Rectal smooth muscle tissue (tissue), 1 donor: ENCODE measurements around the gene CD247.
A peak's percentile ranks its signal among the peaks of the same experiment; 100 is the strongest.

Experiments
- H3K27ac ChIP-seq: one replicate; pipeline ENCODE4 v1.7.0; 2013; ENCODE audit warnings: low read depth, low read length, inconsistent platforms
- H3K27me3 ChIP-seq: one replicate; pipeline ENCODE4 v1.7.0; 2013; ENCODE audit warnings: low read length; ENCODE audit not compliant: control insufficient read depth, insufficient read depth
- H3K36me3 ChIP-seq: one replicate; pipeline ENCODE4 v1.7.0; 2013; ENCODE audit warnings: low read length; ENCODE audit not compliant: control insufficient read depth, insufficient read depth
- H3K4me1 ChIP-seq: one replicate; pipeline ENCODE4 v1.7.0; 2013; ENCODE audit warnings: low read length; ENCODE audit not compliant: control insufficient read depth, insufficient read depth
- H3K4me3 ChIP-seq: one replicate; pipeline ENCODE4 v1.7.0; 2013; ENCODE audit warnings: low read length
- H3K9ac ChIP-seq: one replicate; pipeline ENCODE4 v1.7.0; 2013; ENCODE audit warnings: low read length

The CD247 gene

DNA sequence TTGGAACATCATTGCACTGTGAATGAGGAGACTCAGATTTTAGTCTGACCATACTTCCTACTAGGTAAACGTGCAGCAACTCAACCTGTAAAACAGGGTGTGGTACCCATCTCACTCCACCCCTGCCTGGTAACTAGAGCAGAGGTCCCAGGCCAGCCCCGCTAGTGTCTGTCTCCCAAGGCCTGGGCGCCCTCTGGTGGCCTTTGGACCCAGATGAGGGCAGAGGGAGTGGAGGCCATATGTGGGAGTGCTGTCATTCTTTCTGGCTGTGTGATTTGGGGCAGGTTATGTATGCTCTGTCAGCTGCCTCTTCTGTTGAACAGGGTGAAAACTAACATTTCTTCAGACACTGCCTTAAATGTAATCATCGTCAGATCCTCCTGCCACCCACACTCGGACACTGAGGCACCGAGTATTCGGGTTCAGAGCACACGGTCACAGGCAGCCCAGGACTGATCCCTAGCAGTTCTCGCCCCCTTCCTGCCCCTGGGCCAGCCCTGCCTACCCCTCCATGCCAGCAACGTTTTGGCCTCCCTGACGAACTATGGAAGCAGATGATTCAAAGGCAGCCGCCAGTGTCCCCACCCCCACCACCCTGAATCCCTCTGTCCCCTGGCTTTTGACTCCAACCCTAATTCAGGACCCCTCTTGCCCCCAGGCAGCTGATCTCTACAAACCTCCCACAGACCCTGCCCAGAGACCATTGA is 76.0 kb downstream of the CD247 start:
- Histone ChIP-seq H3K36me3 (no peaks in the 10 kb centered on the region), H3K4me1 (peaks cover 2% of the 10 kb centered on the region), H3K27ac (no peak overlapping the region), H3K9ac (no peak overlapping the region), H3K4me3 (no peak overlapping the region), H3K27me3 (no peaks in the 10 kb centered on the region)

GRCh38 chr1:167441222-167441621 is 77.1 kb downstream of the CD247 start:
- Histone ChIP-seq H3K27me3 (no peaks in the 10 kb centered on the region), H3K9ac (no peak overlapping the region), H3K27ac (no peak overlapping the region), H3K36me3 (no peaks in the 10 kb centered on the region), H3K4me1 (peaks cover 2% of the 10 kb centered on the region), H3K4me3 (no peak overlapping the region)

GRCh38 chr1:167440776-167441175 is 77.6 kb downstream of the CD247 start:
- H3K27ac ChIP-seq, result no peak overlapping the region
- no peak overlapping the region for H3K4me3 ChIP-seq

DNA sequence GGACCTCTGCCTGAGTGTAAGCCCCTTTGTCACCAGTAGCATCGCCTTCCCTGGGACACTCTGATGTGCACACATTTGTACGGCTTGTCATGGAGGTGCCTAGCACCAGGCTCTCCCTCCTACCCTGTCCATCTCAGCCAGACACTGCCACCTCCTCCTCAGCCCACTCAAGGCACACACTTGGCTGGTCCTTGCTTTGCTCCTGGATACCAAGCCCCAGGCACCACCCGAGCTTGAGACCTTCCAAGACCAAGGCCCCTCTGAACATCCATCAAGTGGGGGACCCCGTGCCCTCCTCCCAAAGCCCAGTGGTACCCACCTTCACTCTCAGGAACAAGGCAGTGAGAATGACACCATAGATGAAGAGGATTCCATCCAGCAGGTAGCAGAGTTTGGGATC is 78.0 kb downstream of the CD247 start:
- no peaks in the 10 kb centered on the region for H3K27me3 ChIP-seq
- H3K36me3 ChIP-seq, result no peaks in the 10 kb centered on the region

More at GRCh38 chr1:167440776-167441175, 77.6 kb downstream of the CD247 start:
- Histone ChIP-seq H3K27me3 (no peaks in the 10 kb centered on the region), H3K36me3 (no peaks in the 10 kb centered on the region), H3K9ac (no peak overlapping the region), H3K4me1 (peaks cover 2% of the 10 kb centered on the region)

DNA sequence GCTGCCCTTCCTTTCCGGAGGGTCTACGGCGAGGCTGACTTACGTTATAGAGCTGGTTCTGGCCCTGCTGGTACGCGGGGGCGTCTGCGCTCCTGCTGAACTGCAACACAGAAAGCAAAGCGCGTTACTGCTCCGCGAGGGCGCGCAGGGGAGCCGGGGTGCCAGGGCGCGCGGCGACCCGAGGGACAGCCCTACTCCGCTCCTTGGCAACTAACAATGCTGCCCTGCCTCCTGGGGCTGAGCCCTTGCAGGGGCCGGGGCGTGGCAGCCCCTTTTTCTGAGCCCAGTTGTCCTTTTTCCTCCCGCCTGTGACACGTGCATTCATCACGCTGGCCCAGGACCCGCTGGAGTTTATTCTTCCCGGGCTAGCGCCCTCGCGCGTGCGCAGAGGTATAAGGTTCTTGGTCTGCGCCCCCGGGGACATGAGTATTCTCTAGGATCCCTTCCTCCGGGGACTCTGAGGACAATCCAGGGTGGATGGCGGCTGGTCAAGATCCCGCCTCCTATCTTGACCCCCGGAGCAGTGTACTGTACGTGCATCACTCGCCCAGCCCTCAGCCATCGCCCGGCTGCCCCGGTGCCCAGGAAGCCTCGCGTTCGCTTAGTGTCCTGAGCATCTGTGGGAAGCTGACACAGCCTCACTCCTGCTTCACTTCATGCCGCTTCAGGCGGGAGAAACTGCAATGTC is 78.9 kb downstream of the CD247 start:
- no peaks in the 10 kb centered on the region for H3K36me3 ChIP-seq
- H3K4me3 ChIP-seq, result peak overlapping the region; percentile 51
- H3K4me1 ChIP-seq, result peaks cover 2% of the 10 kb centered on the region
- H3K27ac ChIP-seq, result no peak overlapping the region
- H3K27me3 ChIP-seq, result no peaks in the 10 kb centered on the region
- no peak overlapping the region for H3K9ac ChIP-seq

More for the DNA sequence above, 78.0 kb downstream of the CD247 start:
- H3K4me1 ChIP-seq, result peaks cover 2% of the 10 kb centered on the region
- H3K27ac ChIP-seq, result no peak overlapping the region
- no peak overlapping the region for H3K4me3 ChIP-seq
- H3K9ac ChIP-seq, result no peak overlapping the region

GRCh38 chr1:167438171-167439138 is 79.9 kb downstream of the CD247 start:
- H3K27ac ChIP-seq, result no peak overlapping the region
- no peak overlapping the region for H3K4me3 ChIP-seq
- H3K4me1 ChIP-seq, result peaks cover 2% of the 10 kb centered on the region
- no peaks in the 10 kb centered on the region for H3K27me3 ChIP-seq
- no peak overlapping the region for H3K9ac ChIP-seq
- H3K36me3 ChIP-seq, result no peaks in the 10 kb centered on the region

DNA sequence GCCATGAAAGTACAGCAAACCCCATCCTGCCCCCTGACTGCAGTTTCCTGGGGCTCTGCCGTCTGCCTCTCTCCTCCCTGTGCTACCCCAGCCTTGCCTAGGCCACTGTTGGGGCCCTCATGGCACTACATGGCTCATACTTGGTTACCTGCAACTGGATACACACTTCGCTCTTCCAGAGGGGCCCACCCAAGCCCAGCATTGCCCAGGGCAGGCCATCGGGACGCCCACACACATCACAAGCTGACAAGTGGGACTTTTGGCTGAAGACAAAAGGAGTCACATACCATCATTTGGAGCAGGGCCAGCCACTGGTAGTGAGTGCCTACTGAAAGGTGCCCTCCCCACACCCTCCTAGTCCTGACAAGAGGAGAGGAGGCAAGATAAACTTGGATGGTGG is 82.8 kb downstream of the CD247 start:
- Histone ChIP-seq H3K27me3 (no peaks in the 10 kb centered on the region), H3K4me3 (no peak overlapping the region), H3K36me3 (no peaks in the 10 kb centered on the region), H3K27ac (no peak overlapping the region), H3K9ac (no peak overlapping the region), H3K4me1 (peaks cover 2% of the 10 kb centered on the region)

DNA sequence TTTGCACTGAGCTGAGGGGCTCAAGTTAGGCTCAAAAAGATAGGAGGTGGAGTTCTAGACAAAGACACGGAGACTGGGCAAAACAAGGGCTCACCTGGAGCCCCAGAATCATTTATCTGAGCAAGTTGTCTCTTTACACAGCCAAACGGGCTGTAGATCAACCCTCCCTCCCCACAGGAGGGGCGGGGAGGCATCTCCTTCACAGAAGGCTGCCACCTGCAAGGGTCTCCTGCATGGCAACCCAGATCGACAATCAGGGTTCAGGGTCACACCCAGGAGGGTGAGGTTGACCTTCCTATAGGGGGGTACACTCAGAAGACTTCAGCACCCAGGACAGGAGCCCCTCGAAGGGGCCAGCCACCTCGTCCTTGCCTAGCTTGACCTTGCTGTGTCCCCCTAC is 84.0 kb downstream of the CD247 start:
- H3K27me3 ChIP-seq, result no peaks in the 10 kb centered on the region
- H3K9ac ChIP-seq, result no peak overlapping the region
- H3K4me1 ChIP-seq, result peaks cover 2% of the 10 kb centered on the region
- no peak overlapping the region for H3K4me3 ChIP-seq
- no peaks in the 10 kb centered on the region for H3K36me3 ChIP-seq
- H3K27ac ChIP-seq, result no peak overlapping the region

DNA sequence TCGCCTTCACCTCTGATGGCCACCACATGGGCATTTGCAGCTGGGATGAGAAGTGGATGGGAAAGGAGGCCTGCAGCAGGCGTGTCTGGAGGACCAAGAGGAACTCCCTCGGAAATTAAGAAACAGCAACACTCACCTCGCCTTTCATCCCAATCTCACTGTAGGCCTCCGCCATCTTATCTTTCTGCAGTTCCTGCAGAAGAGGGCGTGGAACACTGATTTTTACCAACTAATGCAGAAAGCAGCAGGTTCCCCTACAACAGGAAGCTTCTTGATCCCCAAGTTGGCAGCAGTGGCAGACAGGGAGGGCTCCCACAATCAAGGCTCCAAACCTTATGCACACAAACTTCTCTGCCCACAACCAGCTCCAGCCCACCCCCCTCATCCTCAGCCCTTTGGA is 84.4 kb downstream of the CD247 start:
- no peak overlapping the region for H3K27ac ChIP-seq

DNA sequence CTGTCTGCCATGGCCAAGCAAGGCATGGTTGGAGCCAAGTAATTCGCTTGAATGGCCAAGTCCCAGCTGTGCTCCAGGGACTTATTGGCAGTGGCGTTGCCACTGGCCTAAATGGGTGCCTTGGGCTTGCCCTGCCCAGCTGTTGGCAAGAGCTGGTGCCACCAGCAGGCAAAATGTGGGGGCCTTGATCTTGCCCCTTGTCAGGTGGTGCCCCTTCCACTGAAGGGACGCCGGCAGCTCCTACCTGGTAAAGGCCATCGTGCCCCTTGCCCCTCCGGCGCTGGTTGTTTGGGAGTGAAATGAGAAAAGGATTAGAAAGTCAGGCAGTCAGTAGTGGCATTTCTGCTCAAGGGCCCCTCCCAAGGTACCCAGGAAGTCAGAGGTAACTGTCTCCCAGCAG is 85.5 kb downstream of the CD247 start:
- H3K4me1 ChIP-seq, result no peaks in the 10 kb centered on the region
- H3K27me3 ChIP-seq, result no peaks in the 10 kb centered on the region
- H3K9ac ChIP-seq, result no peak overlapping the region
- H3K27ac ChIP-seq, result no peak overlapping the region
- no peak overlapping the region for H3K4me3 ChIP-seq
- H3K36me3 ChIP-seq, result no peaks in the 10 kb centered on the region

More for the DNA sequence above, 84.4 kb downstream of the CD247 start:
- no peaks in the 10 kb centered on the region for H3K4me1 ChIP-seq
- H3K9ac ChIP-seq, result no peak overlapping the region
- H3K36me3 ChIP-seq, result no peaks in the 10 kb centered on the region
- H3K4me3 ChIP-seq, result no peak overlapping the region
- H3K27me3 ChIP-seq, result no peaks in the 10 kb centered on the region

DNA sequence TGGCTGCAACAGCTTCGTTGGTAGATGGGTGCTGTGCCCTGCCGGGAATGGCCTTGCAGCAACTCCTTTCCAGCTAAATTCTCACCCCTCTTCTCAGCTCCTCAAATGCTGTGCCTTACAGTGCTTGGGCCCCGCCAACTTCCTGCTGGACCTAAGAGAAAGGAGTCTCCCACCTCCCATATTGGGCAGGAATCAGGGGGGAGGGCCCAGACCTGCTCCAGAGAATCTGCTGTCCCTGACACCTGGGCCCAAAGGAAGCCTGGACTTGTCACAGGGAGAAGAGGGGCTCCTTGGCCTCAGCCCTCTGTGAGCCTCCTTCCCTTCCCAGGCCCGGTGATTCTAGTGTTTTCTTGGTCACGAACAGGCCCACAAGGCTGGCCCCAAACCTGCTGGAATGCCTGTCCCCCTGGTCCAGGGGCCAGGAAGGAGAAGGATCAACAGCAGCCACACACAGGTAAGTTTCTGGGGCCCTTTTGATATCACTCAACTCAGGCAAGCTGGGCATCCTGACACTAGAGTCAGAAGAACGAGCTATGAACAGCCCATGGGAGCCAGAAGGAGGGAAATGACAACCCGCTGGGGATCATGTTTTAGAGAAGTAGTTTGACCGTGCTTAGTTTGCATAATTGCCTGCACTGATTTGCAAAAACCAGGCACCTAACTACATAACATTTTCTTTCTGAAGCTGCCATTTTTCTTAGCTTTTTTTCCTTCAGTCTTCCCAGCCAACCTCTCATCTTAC is 86.2 kb downstream of the CD247 start:
- H3K4me3 ChIP-seq, result no peak overlapping the region
- no peak overlapping the region for H3K27ac ChIP-seq
- no peaks in the 10 kb centered on the region for H3K27me3 ChIP-seq

More for the DNA sequence above, 86.2 kb downstream of the CD247 start:
- H3K9ac ChIP-seq, result no peak overlapping the region
- no peaks in the 10 kb centered on the region for H3K36me3 ChIP-seq
- no peaks in the 10 kb centered on the region for H3K4me1 ChIP-seq
